Subcutaneous adipose tissue (tissue), 4 donors: ENCODE measurements around the gene NTN1. TPM values are rescaled to one million over a fixed set of nuclear protein-coding genes. Genes with fewer than 3 reads are reported as not detected.

Experiments
- total RNA-seq, 4 donors: library from RNA; depleted of rRNA; stranded (reverse); fragments of >200 nt; gene quantifications; one replicate each; pipeline ENCODE4 v1.1.0, GENCODE V29; 2016
- TF ChIP-seq, protein P1 (sequence below): fragments of 450-650 bp; IDR thresholded peaks from one replicate; pipeline ENCODE4 v1.5.1; 2016; ENCODE audit warnings: low read depth, mild to moderate bottlenecking, control low read depth, antibody characterized with exemption, moderate library complexity

The NTN1 gene
- total RNA-seq, 4 donors from 2014 or later: 0.85 to 7.9 (median 3.2) TPM

DNA sequence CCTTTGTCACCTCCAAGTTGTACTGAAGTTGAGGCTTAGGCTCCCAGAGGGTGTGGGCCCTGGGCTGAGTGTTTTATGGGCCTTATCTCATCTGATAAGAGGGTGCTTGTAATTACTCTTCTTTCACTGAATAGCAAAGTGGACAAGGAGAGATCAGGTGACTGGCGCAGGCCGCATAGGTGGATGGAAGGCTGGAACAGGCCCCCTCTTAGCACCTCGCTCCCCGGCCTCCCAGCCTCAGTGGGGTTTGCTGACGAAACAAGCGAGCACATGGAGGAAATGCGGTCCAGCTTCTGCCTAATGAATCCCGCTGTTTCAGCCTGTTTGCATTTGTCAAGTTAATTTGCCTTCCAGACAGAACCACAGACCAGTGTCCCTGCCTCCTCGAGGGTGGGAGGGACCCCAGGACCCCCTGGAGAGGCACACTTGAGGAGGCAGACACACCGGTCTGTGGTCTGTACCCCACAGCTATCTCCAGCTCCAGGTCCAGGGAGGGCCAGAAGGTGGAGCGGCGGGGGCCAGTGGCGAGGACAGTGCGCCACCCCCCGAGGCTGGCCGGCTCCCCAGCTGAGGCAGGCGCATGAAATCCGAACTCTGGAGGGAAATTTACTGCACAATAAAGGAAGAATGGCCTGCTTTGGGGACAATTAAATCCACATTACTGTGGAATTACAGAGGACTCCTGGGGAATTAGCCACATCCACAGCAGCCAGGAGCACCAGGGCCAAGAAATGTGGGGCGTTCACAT lies 123.4 kb downstream of the NTN1 start:
- TF ChIP-seq, protein P1, sequence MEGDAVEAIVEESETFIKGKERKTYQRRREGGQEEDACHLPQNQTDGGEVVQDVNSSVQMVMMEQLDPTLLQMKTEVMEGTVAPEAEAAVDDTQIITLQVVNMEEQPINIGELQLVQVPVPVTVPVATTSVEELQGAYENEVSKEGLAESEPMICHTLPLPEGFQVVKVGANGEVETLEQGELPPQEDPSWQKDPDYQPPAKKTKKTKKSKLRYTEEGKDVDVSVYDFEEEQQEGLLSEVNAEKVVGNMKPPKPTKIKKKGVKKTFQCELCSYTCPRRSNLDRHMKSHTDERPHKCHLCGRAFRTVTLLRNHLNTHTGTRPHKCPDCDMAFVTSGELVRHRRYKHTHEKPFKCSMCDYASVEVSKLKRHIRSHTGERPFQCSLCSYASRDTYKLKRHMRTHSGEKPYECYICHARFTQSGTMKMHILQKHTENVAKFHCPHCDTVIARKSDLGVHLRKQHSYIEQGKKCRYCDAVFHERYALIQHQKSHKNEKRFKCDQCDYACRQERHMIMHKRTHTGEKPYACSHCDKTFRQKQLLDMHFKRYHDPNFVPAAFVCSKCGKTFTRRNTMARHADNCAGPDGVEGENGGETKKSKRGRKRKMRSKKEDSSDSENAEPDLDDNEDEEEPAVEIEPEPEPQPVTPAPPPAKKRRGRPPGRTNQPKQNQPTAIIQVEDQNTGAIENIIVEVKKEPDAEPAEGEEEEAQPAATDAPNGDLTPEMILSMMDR: no peak

- TF ChIP-seq, protein P1: no peak
Measured at GRCh38 chr17:9146064-9146463, 124.8 kb downstream of the NTN1 start.

DNA sequence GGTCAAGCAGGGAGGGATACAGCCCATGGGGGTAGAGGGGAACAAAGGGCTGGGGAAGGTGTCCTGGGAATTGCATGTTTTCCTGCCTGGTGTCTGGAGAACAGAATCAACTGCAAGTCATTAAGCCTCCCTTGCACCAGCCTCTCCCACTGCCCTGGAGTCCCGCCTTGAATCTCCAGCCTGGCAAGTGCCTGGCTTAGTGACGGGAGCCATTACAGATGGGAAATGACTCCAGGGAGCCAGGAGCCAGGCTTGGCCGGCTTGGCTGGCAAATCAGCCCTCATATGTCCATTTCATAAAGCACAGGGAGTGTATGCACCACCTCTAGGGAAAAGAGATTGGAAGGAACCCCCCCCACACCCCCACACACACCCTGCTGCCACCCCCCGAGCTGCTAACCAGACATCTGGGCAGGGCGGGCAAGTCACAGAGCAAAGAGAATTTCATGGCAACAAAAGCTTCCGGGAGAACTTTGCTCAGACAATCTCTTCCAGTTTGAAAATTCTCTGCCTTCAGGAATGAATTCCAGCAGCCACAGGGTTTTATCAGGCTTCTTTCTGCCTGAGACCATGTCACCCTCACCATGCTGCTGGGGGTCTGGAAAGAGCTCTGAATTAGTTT lies 127.7 kb downstream of the NTN1 start:
- TF ChIP-seq, protein P1: no peak

DNA sequence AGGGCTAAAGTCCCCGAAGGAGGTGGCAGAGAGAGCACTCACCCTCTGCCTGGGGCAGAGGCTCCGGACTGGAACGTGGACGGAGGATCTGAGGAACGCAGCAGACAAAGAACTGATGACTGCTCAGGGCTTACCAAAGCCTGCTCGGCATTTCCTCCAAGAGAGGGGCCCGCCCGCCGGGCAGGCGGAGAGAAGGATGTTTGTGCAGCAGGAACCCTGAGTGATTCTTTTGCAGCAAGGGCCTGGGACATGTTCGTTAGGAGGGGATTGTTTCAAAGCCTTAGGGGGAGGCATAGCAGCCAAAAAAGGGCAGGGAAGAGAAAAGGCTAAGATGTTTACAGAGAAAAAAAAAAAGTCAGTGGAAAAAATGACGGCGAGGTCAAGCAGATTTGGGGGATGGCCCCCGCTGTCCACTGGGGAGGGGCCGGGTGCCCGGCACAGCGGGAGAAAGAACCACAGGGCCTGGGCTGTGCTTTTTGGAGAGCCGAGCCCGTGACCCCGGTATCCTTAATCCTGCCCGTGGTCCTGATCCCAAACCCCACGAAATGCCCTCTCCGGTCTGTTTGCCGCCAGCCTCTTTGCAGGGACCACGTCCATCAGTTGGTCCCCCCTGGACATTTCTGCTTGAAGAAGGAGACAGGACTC lies 129.3 kb downstream of the NTN1 start:
- TF ChIP-seq, protein P1: no peak

- TF ChIP-seq, protein P1: no peak
Measured at GRCh38 chr17:9151091-9151490, 129.8 kb downstream of the NTN1 start.

GRCh38 chr17:9158544-9159452 lies 137.5 kb downstream of the NTN1 start:
- TF ChIP-seq, protein P1: no peak
